ENCODE measurements around the gene GSTM1. TPM values are rescaled to one million over a fixed set of nuclear protein-coding genes. Genes with fewer than 3 reads are reported as not detected.

The GSTM1 gene
- total RNA-seq: 91.4 and 97.0 TPM in 2 replicates

DNA sequence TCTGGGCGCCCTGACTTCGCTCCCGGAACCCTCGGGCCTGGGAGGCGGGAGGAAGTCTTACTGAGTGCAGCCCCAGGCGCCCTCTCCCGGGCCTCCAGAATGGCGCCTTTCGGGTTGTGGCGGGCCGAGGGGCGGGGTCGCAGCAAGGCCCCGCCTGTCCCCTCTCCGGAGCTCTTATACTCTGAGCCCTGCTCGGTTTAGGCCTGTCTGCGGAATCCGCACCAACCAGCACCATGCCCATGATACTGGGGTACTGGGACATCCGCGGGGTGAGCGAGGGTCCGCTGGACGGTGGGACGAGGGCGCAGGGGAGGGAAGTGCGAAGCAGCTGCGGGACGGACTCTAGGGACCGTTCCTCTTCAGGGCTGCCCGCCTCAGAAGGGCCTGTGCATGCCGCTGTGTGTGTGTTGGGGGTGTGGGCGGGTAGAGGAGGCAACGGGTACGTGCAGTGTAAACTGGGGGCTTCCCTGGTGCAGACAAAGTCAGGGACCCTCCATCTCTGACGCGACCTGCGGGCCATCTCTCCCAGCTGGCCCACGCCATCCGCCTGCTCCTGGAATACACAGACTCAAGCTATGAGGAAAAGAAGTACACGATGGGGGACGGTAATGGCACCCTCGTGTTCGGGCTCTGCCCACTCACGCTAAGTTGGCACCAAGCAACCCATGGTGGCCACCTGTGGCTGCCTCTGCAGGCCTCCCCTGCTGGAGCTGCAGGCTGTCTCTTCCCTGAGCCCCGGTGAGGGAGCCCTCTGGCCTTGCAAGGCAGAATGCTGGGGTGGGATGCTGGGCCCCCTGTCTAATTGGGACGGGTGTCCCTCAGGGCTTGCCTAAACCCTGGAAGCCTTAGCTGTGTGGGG, at the start of gene GSTM1:
Gene GSTM1 (plus strand): TSS at position 177 of the 859 bp plus-strand sequence. CDS start 57 bp downstream, at position 234.
- intact Hi-C loops (cut with micrococcal nuclease): loop anchor here (1.0 to 2.0 kb wide), 4 partner anchors 19 to 140 kb away; partner anchors contain the start of genes GNAI3 and GSTM2

DNA sequence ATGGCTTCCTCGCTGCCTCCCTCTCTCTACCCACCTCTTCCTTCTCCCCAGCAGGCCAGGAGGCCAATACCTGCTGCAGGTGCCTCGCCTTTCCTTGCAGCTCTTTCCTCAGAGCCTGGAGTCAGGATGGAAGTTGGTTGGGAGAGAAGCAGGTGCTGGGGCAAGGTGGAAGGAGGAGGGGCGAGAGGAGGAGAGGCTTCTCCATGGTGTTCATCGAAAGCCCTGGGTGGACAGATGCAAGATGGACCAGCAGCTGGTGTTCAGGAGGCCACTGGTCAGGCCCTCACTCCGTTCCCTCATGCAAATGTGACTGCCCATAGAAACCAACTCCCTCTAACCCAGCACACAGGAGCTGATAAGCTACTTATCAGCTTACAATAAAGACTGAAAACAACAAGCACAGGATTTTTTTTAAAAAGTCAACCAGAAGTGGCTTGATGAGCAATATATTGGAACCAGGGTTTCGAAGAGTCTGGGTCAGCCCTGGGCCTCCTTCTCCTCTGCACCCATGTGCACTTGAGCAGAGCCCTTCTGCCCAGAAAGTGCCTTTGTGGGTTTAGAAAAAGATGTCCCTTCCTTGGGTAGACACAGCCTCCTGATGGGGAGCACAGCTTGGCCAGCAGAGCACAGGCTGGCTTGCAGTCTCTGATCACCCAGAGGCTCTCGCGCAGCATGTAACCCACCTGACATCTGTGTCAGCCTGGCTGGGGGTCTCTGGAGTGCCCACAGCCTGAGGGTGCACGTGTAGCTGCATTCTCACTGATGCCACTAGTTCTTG, 48.4 kb upstream of the GSTM1 start:
- intact Hi-C loops (cut with micrococcal nuclease): no loop called here

DNA sequence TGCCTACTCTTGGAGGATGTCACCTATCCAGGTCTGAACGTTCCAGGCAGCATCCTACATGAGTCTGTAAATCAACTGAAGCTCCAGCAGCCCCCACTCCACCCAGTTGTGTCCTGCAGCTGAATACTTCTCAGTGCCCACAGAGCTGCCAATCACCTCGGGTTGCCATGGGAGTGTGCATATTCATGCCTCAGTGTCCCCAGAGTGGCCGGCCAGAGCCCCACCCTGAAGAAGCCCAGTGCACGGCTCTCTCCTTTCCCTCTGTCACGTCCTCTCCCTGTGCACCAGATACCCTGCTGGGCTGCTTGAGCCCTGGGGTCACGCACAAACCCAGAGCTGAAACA, 47.8 kb upstream of the GSTM1 start:
- intact Hi-C loops (cut with micrococcal nuclease): loop anchor here (1.0 to 5.0 kb wide), 3 partner anchors 94 to 371 kb away; partner anchors contain the start of gene CSF1

GRCh38 chr1:109640285-109640865, 47.2 kb upstream of the GSTM1 start:
- intact Hi-C loops (cut with micrococcal nuclease): loop anchor here (1.0 to 5.0 kb wide), 3 partner anchors 94 to 370 kb away; partner anchors contain the start of gene CSF1

DNA sequence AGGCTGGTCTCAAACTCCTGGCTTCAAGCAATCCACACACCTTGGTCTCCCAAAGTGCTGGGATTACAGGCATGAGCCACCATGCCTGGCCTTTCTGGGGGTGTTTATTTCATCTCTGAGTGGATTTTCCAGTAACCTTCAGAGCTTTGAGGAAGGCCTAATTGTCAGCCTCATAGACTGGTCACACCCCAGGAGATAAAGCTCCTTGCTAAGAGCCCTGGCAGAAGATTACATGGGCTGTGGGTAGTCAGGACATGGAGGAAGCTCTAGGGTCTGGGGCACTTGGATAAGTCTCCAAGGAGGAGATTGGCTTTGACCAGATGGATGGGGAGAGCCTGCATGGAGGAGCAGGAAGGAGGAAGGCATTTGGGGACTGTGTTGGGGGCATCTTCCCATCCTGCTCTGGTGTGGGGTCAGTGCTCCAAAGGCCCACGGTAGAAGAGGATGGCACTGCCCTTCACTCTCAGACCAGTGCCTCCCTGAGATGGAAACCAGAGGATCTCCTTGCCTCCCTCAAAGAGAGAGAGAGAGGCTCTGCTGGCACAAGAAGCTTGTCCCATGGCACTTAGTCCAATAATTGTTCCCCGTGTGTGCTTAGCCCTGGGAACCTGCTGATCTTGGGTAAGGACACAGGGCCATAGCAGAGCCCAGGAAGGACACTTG, 46.4 kb upstream of the GSTM1 start:
- intact Hi-C loops (cut with micrococcal nuclease): loop anchor here (2.0 to 5.0 kb wide), 2 partner anchors 271 to 370 kb away; partner anchors contain the start of gene CSF1

DNA sequence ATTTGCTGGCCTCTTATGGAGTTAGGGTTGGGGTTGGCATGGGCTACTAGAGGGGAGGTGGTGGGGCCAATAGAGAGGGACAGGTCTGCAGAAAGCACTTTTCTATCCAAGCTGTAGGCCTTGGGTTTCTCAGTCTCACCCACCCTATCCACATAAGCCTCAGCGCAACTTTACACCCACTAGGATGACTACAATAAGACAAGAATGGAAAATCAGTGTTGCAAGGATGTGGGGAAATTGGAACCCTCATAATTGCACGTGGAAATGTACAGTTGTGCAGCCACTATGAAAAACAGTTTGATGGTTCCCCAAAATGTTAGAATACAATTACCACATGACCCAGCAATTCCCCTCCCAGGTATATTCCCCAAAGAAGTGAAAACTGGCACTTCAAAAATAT, 45.8 kb upstream of the GSTM1 start:
- intact Hi-C loops (cut with micrococcal nuclease): loop anchor here (2.0 to 5.0 kb wide), 2 partner anchors 270 to 369 kb away; partner anchors contain the start of gene CSF1

DNA sequence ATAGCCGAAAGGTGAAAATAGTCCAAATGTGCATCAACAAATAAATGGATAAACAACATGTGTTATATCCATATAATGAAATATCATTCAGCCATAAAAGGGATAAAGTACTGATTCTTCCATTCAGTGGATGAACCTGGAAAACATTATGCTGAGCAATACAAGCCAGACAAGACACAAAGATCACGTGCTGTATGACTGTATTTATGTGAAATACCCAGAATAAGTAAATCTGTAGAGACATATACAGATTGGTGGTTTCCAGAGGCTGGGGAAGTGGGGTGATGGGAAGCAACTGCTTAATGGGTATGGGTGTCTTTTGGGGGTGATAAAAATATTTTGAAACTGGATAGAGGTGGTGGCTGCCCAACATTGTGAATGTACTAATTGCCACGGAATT, 45.0 kb upstream of the GSTM1 start:
- intact Hi-C loops (cut with micrococcal nuclease): loop anchor here (1.0 to 5.0 kb wide), 4 partner anchors 45 to 342 kb away; partner anchors contain the start of genes AHCYL1, CSF1 and GSTM1

GRCh38 chr1:109643385-109644230, 44.0 kb upstream of the GSTM1 start:
- intact Hi-C loops (cut with micrococcal nuclease): loop anchor here (1.0 to 5.0 kb wide), 4 partner anchors 44 to 341 kb away; partner anchors contain the start of genes AHCYL1, CSF1 and GSTM1

GRCh38 chr1:109644670-109645069, 42.9 kb upstream of the GSTM1 start:
- intact Hi-C loops (cut with micrococcal nuclease): loop anchor here (5.0 kb wide), 1 partner anchor 268 kb away; the partner anchor contains the start of gene CSF1

GRCh38 chr1:109649491-109649914, 38.1 kb upstream of the GSTM1 start:
- intact Hi-C loops (cut with micrococcal nuclease): no loop called here

DNA sequence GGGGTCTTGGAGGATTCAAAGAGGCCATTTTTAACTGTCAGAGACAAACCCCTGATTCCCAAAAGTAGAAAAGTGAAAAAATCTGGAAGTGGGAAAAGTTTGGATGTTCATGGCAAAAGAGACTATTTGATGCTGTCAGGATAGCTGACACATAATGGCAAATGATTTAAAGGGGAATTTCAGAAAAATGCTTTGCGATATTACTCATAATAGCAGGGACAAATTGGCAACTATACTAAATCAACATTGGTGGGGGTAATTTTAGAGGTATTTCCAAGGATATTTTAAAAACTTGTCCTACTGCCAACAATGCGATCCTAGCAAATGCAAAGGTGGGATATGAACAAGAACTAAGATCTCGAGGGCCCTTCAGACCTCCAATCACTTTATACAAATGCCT, 37.0 kb upstream of the GSTM1 start:
- intact Hi-C loops (cut with micrococcal nuclease): no loop called here

- intact Hi-C loops (cut with micrococcal nuclease): no loop called here
Measured at GRCh38 chr1:109652402-109652801, 35.2 kb upstream of the GSTM1 start.

GRCh38 chr1:109653306-109653705, 34.3 kb upstream of the GSTM1 start:
- intact Hi-C loops (cut with micrococcal nuclease): no loop called here

GRCh38 chr1:109654519-109654918, 33.1 kb upstream of the GSTM1 start:
- intact Hi-C loops (cut with micrococcal nuclease): no loop called here

- intact Hi-C loops (cut with micrococcal nuclease): no loop called here
Measured at GRCh38 chr1:109655615-109656519, 31.8 kb upstream of the GSTM1 start, which contains the start of gene GSTM4. GSTM4 (plus strand) TSS chr1:109656099; CDS start chr1:109656390, 291 bp downstream.

DNA sequence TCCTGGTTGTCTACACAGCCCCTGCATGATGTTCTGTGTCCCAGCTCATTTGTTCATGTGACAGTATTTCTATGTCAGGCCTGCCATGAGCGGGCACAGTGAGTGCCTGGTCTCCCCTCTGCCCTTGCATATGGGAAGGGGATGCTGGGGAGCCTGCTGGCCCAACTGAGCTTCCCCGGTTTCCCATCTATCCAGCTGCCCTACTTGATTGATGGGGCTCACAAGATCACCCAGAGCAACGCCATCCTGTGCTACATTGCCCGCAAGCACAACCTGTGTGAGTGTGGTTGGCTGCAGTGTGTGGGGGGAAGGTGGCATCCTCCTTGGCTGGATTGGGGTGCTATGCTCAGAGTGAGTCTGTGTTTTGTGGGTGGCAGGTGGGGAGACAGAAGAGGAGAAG, 30.2 kb upstream of the GSTM1 start:
- intact Hi-C loops (cut with micrococcal nuclease): no loop called here

GRCh38 chr1:109657970-109658369, 29.6 kb upstream of the GSTM1 start:
- intact Hi-C loops (cut with micrococcal nuclease): no loop called here

DNA sequence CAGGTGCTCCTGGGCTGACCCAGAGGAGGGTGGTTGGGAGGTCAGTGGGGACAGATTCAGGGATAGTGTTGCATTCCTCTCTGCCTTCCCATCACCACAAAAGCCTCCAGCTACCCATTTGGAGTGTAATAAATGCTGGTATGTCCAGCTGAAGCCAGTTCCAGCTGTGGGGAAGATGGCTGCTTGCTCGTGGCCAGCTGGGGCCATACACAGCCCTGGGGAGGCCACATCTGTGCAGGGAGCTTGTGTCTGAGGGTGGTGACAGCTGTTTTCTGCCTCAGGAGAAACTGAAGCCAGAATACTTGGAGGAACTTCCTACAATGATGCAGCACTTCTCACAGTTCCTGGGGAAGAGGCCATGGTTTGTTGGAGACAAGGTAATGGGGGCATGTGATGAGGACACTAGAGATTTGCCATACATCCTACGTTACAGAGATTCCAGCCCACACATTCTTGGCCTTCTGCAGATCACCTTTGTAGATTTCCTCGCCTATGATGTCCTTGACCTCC, 29.0 kb upstream of the GSTM1 start:
- intact Hi-C loops (cut with micrococcal nuclease): no loop called here
